NCI-H748 (cell line): Measurements from ENCODE around the gene SMYD3.
A peak's percentile ranks its signal among the peaks of the same experiment; 100 is the strongest.

Experiments
- DNase-seq: peaks from one replicate; lab custom pipeline; 2025; ENCODE audit not compliant: unreplicated experiment; lab: John Stamatoyannopoulos, UW

The SMYD3 gene

GRCh38 chr1:246221485-246222255, 285.4 kb downstream of the SMYD3 start:
- DNase-seq: no peak

GRCh38 chr1:246220495-246221065, 286.5 kb downstream of the SMYD3 start:
- DNase-seq: peak; percentile 23

- peak; percentile 97 for DNase-seq
Observed at GRCh38 chr1:246219508-246220030, 287.5 kb downstream of the SMYD3 start.

- peak; percentile 14 for DNase-seq
Observed at GRCh38 chr1:246218686-246219085, 288.4 kb downstream of the SMYD3 start.

GRCh38 chr1:246216906-246217305, 290.2 kb downstream of the SMYD3 start:
- peak; percentile 18 for DNase-seq

- DNase-seq: peak; percentile 25
Observed at GRCh38 chr1:246215510-246215903, 291.6 kb downstream of the SMYD3 start.

- peak; percentile 85 for DNase-seq
Observed at GRCh38 chr1:246214708-246215509, 292.2 kb downstream of the SMYD3 start.

GRCh38 chr1:246213947-246214346, 293.1 kb downstream of the SMYD3 start:
- DNase-seq: no peak

- DNase-seq: no peak
Observed at GRCh38 chr1:246213502-246213901, 293.6 kb downstream of the SMYD3 start.

- peak; percentile 1 for DNase-seq
Observed at GRCh38 chr1:246213036-246213435, 294.0 kb downstream of the SMYD3 start.

GRCh38 chr1:246212013-246212412, 295.1 kb downstream of the SMYD3 start:
- DNase-seq: no peak

GRCh38 chr1:246210756-246211155, 296.3 kb downstream of the SMYD3 start:
- peak; percentile 90 for DNase-seq

- no peak for DNase-seq
Observed at GRCh38 chr1:246208105-246208504, 299.0 kb downstream of the SMYD3 start.

GRCh38 chr1:246203180-246203579, 303.9 kb downstream of the SMYD3 start:
- DNase-seq: no peak

- DNase-seq: no peak
Observed at GRCh38 chr1:246200738-246201137, 306.3 kb downstream of the SMYD3 start.

- DNase-seq: no peak
Observed at GRCh38 chr1:246200225-246200624, 306.9 kb downstream of the SMYD3 start.

GRCh38 chr1:246199086-246199645, 307.9 kb downstream of the SMYD3 start:
- DNase-seq: peak; percentile 7

GRCh38 chr1:246198115-246198816, 308.8 kb downstream of the SMYD3 start:
- no peak for DNase-seq

- DNase-seq: no peak
Observed at GRCh38 chr1:246197076-246197475, 310.0 kb downstream of the SMYD3 start.

GRCh38 chr1:246195296-246195695, 311.8 kb downstream of the SMYD3 start:
- DNase-seq: no peak

GRCh38 chr1:246193537-246193936, 313.5 kb downstream of the SMYD3 start:
- DNase-seq: no peak
